Measurements from ENCODE around the gene CIB2.

DNA sequence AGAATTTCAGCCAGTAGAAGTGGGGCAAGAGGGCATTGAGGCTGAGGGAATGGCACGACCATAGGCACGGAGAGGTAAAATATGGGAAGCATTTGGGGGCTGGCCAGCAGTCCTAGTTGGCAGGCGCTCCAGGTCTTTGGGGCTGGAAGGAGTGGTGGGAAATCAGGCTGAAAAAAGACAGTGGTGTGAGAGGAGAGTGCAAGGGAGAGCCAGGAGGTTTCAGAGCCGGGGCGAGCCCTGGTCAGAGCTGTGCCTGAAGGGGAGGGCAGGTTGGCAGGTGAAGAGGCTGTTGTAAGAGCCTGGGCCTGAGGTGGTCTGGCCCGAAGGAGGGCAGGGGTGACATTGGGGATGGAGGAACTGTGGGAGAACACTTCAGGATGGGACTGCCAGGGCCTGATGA lies 16.3 kb upstream of the CIB2 start:
- TF ChIP-seq, protein P1, sequence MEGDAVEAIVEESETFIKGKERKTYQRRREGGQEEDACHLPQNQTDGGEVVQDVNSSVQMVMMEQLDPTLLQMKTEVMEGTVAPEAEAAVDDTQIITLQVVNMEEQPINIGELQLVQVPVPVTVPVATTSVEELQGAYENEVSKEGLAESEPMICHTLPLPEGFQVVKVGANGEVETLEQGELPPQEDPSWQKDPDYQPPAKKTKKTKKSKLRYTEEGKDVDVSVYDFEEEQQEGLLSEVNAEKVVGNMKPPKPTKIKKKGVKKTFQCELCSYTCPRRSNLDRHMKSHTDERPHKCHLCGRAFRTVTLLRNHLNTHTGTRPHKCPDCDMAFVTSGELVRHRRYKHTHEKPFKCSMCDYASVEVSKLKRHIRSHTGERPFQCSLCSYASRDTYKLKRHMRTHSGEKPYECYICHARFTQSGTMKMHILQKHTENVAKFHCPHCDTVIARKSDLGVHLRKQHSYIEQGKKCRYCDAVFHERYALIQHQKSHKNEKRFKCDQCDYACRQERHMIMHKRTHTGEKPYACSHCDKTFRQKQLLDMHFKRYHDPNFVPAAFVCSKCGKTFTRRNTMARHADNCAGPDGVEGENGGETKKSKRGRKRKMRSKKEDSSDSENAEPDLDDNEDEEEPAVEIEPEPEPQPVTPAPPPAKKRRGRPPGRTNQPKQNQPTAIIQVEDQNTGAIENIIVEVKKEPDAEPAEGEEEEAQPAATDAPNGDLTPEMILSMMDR (IDR thresholded peaks at IDR 0.05), result no peak
- no peak for TF ChIP-seq POLR2A (IDR thresholded peaks at IDR 0.05)

Measured in Peyer's patch (tissue), 4 donors.